PC-9 (cell line): ENCODE measurements around the gene RPL9. TPM values are rescaled to one million over a fixed set of nuclear protein-coding genes. Genes with fewer than 3 reads are reported as not detected.
"Not testable (repeated sequence)": the region's sequence is repeated elsewhere in the genome, so short reads cannot be mapped to it uniquely, and the experiment has no call there.

ENCODE experiments used
- BruUV-seq: library from RNA; stranded (reverse); fragments of 400-500 nt; replicated peaks from 2 replicates; lab custom pipeline; 2021; lab: Mats Ljungman, UMichigan
- CTCF ChIA-PET: fragments of 300-600 bp; sonication (Branson Sonifier 250); formaldehyde crosslinking; loops from one replicate; lab custom pipeline; 2022; ENCODE audit warnings: antibody characterized with exemption; lab: Charles Lee
- POLR2A ChIA-PET: fragments of 300-600 bp; sonication (Branson Sonifier 250); formaldehyde crosslinking; loops from one replicate; lab custom pipeline; 2022; ENCODE audit warnings: antibody characterized with exemption; ENCODE audit not compliant: unreplicated experiment; lab: Charles Lee
- DNase-seq, 2 experiments: peaks; one replicate each; pipeline versions ENCODE4 v3.0.0 to v3.0.0-alpha.2; 2015 to 2022; ENCODE audit warnings: mixed read lengths in 1 of 2
- H2AFZ ChIP-seq: fragments of 200-600 bp; sonication (generic); 2 replicates; pipeline ENCODE4 v1.8.1; 2017; ENCODE audit warnings: antibody characterized with exemption
- H3F3A ChIP-seq: fragments of 200-600 bp; sonication (generic); 2 replicates; pipeline ENCODE4 v1.8.1; 2017; ENCODE audit warnings: antibody characterized with exemption, mild to moderate bottlenecking, low read depth; ENCODE audit not compliant: insufficient read depth
- H3K27ac ChIP-seq: fragments of 200-600 bp; sonication (generic); 2 replicates; pipeline ENCODE4 v1.6.1; 2016; ENCODE audit warnings: mixed run types
- H3K27me3 ChIP-seq: fragments of 200-600 bp; sonication (generic); 2 replicates; pipeline ENCODE4 v1.6.1; 2016; ENCODE audit warnings: low read depth, mixed run types; ENCODE audit not compliant: insufficient read depth
- H3K36me3 ChIP-seq: fragments of 200-600 bp; sonication (generic); 2 replicates; pipeline ENCODE4 v1.6.1; 2016; ENCODE audit warnings: low read depth, mixed run types
- H3K4me1 ChIP-seq: fragments of 200-600 bp; sonication (generic); replicated peaks from 2 replicates; pipeline ENCODE4 v1.6.1; 2016; ENCODE audit warnings: mixed run types; ENCODE audit not compliant: insufficient read depth
- H3K4me2 ChIP-seq: fragments of 200-600 bp; sonication (generic); 2 replicates; pipeline ENCODE4 v1.6.1; 2017; ENCODE audit warnings: mixed run types
- H3K4me3 ChIP-seq: fragments of 200-600 bp; sonication (generic); 2 replicates; pipeline ENCODE4 v1.6.1; 2016; ENCODE audit warnings: mixed run types
- H3K79me2 ChIP-seq: fragments of 200-600 bp; sonication (generic); 2 replicates; pipeline ENCODE4 v1.6.1; 2017; ENCODE audit warnings: low read depth, mixed run types
- H3K9me2 ChIP-seq: fragments of 200-600 bp; sonication (generic); 2 replicates; pipeline ENCODE4 v1.8.1; 2017; ENCODE audit warnings: mild to moderate bottlenecking; ENCODE audit not compliant: insufficient read depth
- H3K9me3 ChIP-seq: fragments of 200-600 bp; sonication (generic); 2 replicates; pipeline ENCODE4 v1.8.1; 2016; ENCODE audit warnings: low read depth; ENCODE audit not compliant: insufficient read depth
- H4K20me1 ChIP-seq: fragments of 200-600 bp; sonication (generic); 2 replicates; pipeline ENCODE4 v1.8.1; 2017; ENCODE audit not compliant: insufficient read depth
- EZH2 ChIP-seq: fragments of 200-600 bp; sonication (generic); IDR thresholded peaks from 2 replicates; pipeline ENCODE4 v1.8.0; 2017; ENCODE audit warnings: antibody characterized with exemption, low read depth
- intact Hi-C: fragments of 100-400 bp; cut with micrococcal nuclease; formaldehyde crosslinking; loops from one replicate; pipeline ENCODE4 v1.10.0; 2022; ENCODE audit not compliant: unreplicated experiment
- total RNA-seq: library from RNA; stranded (reverse); gene quantifications from 2 replicates; pipeline ENCODE4 v1.2.3, GENCODE V29; 2021
- TF ChIP-seq, protein P1 (sequence below): fragments of 200-600 bp; sonication (generic); conservative IDR thresholded peaks from 2 replicates; pipeline ENCODE4 v1.6.1; 2017; ENCODE audit warnings: mixed run types, antibody characterized with exemption, mild to moderate bottlenecking, moderate library complexity

The RPL9 gene
- total RNA-seq, 1 experiment from 2014 or later, result 792 TPM

DNA sequence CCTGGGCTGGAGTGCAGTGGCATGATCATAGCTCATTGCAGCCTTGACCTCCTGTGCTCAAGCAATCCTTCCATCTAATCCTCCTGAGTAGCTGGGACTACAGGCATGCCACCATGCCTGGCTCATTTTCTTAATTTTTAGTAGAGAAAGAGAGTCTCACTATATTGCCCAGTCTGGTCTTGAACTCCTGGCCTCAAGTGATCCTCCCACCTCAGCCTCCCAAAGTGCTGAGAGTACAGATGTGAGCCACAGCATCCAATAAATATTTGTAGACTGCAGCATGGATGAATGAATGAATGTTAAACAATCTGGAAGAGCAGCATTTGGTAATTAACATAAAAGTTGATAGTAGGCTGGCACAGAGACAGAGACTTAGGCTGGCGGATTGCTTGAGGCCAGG lies 32.0 kb downstream of the RPL9 start:
- Histone ChIP-seq H3K27me3 (no peaks in the 10 kb centered on the region), H4K20me1 (no peaks in the 10 kb centered on the region), H2AFZ (no peak overlapping the region), H3K9me3 (no peaks in the 10 kb centered on the region), H3K4me3 (no peak overlapping the region), H3K9me2 (no peaks in the 10 kb centered on the region), H3F3A (no peaks in the 10 kb centered on the region), H3K27ac (no peak overlapping the region), H3K4me1 (no peaks in the 10 kb centered on the region), H3K79me2 (no peaks in the 10 kb centered on the region), H3K4me2 (no peak overlapping the region), H3K36me3 (no peaks in the 10 kb centered on the region)
- ChIA-PET POLR2A (no interaction called here), CTCF (no interaction called here)
- BruUV-seq, result no TSS peak
- DNase-seq, result no peak
- no peak for TF ChIP-seq EZH2
- TF ChIP-seq, protein P1, sequence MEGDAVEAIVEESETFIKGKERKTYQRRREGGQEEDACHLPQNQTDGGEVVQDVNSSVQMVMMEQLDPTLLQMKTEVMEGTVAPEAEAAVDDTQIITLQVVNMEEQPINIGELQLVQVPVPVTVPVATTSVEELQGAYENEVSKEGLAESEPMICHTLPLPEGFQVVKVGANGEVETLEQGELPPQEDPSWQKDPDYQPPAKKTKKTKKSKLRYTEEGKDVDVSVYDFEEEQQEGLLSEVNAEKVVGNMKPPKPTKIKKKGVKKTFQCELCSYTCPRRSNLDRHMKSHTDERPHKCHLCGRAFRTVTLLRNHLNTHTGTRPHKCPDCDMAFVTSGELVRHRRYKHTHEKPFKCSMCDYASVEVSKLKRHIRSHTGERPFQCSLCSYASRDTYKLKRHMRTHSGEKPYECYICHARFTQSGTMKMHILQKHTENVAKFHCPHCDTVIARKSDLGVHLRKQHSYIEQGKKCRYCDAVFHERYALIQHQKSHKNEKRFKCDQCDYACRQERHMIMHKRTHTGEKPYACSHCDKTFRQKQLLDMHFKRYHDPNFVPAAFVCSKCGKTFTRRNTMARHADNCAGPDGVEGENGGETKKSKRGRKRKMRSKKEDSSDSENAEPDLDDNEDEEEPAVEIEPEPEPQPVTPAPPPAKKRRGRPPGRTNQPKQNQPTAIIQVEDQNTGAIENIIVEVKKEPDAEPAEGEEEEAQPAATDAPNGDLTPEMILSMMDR, result no peak
- intact Hi-C loops, result no loop called here

DNA sequence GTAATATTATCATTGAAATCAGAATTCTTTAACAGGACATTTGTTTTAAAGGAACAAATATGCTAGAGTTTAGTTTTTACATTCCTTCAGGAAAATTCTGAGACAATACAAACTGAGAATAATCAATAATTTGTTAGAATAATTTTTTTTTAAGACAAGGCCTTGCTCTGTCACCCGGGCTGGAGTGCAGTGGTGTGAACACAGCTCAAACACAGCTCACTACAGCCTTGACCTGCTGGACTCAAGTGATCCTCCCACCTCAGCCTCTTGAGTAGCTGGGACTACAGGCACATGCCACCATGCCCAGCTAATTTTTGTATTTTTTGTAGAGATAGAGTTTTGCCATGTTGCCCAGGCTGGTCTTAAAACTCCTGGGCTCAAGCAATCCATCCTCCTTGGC lies 33.4 kb downstream of the RPL9 start:
- H3K4me1 ChIP-seq, H3K9me2 ChIP-seq, H3K27me3 ChIP-seq, H3F3A ChIP-seq, CTCF ChIA-PET, H3K4me2 ChIP-seq, H3K4me3 ChIP-seq, H4K20me1 ChIP-seq, H3K9me3 ChIP-seq, BruUV-seq, DNase-seq, H3K27ac ChIP-seq, H3K36me3 ChIP-seq, POLR2A ChIA-PET, H3K79me2 ChIP-seq, H2AFZ ChIP-seq, intact Hi-C loops: not testable (repeated sequence)

DNA sequence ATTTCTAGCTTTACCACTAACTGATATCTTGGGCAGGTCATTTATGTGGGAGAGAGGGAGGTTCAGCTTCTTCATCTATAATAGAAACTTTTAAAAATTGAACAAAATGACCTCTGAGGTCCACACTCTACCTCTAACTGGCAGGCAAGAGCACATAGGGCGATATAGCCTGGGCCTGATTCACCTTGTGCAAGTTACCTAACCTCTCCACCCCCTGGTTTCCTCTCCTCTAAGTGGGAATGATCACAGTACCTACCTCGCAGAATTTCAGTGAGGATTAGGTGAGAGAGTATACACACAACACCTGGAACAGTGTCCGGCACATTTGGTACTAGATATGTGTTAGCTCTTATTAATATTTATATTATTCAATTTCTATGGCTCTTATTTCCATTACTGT lies 36.5 kb downstream of the RPL9 start:
- ChIA-PET POLR2A (interaction anchor here (0.6 kb wide), 1 partner anchor 14 kb away, joined by 4 read pairs; no protein-coding TSS in a partner anchor), CTCF (no interaction called here)
- TF ChIP-seq EZH2, result no peak
- TF ChIP-seq, protein P1, result no peak
- Histone ChIP-seq H3K27ac (no peak overlapping the region), H3K9me3 (no peaks in the 10 kb centered on the region), H3K9me2 (no peaks in the 10 kb centered on the region), H3K36me3 (no peaks in the 10 kb centered on the region), H3F3A (no peaks in the 10 kb centered on the region), H3K27me3 (no peaks in the 10 kb centered on the region), H4K20me1 (no peaks in the 10 kb centered on the region), H3K4me1 (no peaks in the 10 kb centered on the region), H2AFZ (no peak overlapping the region), H3K79me2 (no peaks in the 10 kb centered on the region), H3K4me2 (no peak overlapping the region), H3K4me3 (no peak overlapping the region)
- no peak for DNase-seq
- intact Hi-C loops, result no loop called here
- BruUV-seq, result no TSS peak

DNA sequence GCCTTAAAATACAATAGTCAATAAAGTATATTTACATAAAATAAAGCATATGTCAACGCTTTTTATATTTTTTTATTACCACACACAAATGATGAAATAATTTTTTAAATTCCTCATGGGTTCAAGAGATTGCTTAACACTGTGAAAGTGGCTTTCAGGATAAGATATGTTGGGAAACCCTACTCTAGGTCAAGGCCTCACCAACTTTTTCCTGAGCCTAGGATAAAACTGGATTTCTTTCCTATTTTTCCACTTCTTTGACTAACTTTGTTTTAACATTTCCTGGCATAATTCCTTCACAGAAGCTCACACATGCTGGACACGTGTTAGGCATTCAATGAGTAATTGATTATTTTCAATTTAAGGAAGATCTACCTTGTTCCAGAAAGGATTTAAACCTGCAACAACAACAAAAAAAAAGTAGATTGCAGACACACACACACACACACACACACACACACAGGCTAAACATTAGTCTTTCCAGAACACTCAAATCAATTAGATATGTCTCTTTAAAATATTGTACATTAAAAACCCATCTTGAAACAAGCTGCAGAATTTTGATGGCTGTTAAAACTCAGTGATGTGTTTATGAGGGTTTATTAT lies 42.9 kb downstream of the RPL9 start:
- Histone ChIP-seq H3K4me3 (no peak overlapping the region), H3K9me3 (no peaks in the 10 kb centered on the region), H3K27ac (no peak overlapping the region), H3K9me2 (no peaks in the 10 kb centered on the region), H4K20me1 (no peaks in the 10 kb centered on the region), H3K4me2 (no peak overlapping the region), H3F3A (no peaks in the 10 kb centered on the region), H3K79me2 (no peaks in the 10 kb centered on the region), H2AFZ (no peak overlapping the region), H3K27me3 (no peaks in the 10 kb centered on the region), H3K36me3 (no peaks in the 10 kb centered on the region), H3K4me1 (no peaks in the 10 kb centered on the region)
- no peak for TF ChIP-seq EZH2
- TF ChIP-seq, protein P1, result no peak
- no TSS peak for BruUV-seq
- no peak for DNase-seq
- CTCF ChIA-PET, result interaction anchor here (0.6 to 0.7 kb wide), 2 partner anchors 33 to 184 kb away, joined by 3 read pairs; no protein-coding TSS in a partner anchor
- POLR2A ChIA-PET, result interaction anchor here (0.7 kb wide), 1 partner anchor 224 kb away, joined by 18 read pairs; no protein-coding TSS in a partner anchor
- intact Hi-C loops, result no loop called here

DNA sequence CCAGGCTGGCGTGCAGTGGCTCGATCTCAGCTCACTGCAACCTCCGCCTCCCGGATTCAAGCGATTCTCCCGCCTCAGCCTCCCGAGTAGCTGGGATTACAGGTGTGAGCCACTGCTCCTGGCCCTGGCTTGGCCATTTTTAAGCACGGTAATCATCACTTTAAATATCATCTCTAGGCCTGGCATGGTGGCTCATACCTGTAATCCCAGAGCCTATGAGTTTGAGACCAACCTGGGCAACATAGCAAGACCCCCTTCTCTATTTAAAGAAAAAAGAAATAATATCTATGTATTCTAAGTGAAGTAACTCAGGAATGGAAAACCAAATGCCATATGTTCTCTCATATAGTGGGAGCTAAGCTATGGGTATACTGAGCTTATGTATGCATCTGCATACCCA lies 47.2 kb downstream of the RPL9 start:
- BruUV-seq, H3K4me1 ChIP-seq, H3K4me3 ChIP-seq, H3K27ac ChIP-seq, H3K9me2 ChIP-seq, H2AFZ ChIP-seq, H3K4me2 ChIP-seq, H3K9me3 ChIP-seq, H3F3A ChIP-seq, H3K27me3 ChIP-seq, intact Hi-C loops, H3K36me3 ChIP-seq, H4K20me1 ChIP-seq, POLR2A ChIA-PET, CTCF ChIA-PET, DNase-seq, H3K79me2 ChIP-seq: not testable (repeated sequence)
